ENCODE measurements around the gene NAALADL2. TPM values are rescaled to one million over a fixed set of nuclear protein-coding genes. Genes with fewer than 3 reads are reported as not detected.

The NAALADL2 gene
- total RNA-seq, 1 donor from 2014 or later = 12.5 TPM

DNA sequence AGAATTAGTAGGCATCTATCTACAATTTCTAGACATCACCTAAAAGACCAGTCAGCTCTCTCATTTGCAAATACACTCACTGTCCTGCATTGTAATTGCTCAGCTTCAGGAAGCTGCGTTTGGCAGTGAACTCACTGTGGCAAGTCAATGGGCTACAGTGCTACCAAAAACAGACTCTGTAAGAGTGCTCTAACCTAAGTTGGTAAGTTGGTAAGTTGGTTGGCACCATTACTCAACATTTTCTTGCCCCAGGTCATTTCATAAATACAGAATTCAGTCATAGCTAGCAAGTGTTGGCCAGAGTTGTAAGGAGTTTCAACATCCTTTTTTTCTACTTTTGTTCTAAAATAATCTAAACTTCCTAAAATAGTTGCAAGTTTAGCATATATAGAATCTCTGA, 466.3 kb downstream of the NAALADL2 start:
- intact Hi-C loops (cut with DNase I) = no loop called here
- Histone ChIP-seq H3K9me3 (no peaks in the 10 kb centered on the region), H3K4me1 (no peaks in the 10 kb centered on the region), H3K27ac (no peak overlapping the region), H3K27me3 (no peaks in the 10 kb centered on the region), H3K36me3 (no peaks in the 10 kb centered on the region), H3K4me3 (no peak overlapping the region)
- no peak for TF ChIP-seq POLR2A (IDR thresholded peaks at IDR 0.05)
- TF ChIP-seq CTCF (IDR thresholded peaks at IDR 0.05) = no peak
- TF ChIP-seq POLR2AphosphoS5 (IDR thresholded peaks at IDR 0.05; ENCODE audit: insufficient read depth in 1 of 2, low read depth in 1 of 2) = no peak
- no peak for DNase-seq (ENCODE audit: extremely low spot score in 2 of 2)

- Histone ChIP-seq H3K4me3 (no peak overlapping the region), H3K4me1 (no peaks in the 10 kb centered on the region), H3K9me3 (no peaks in the 10 kb centered on the region), H3K27ac (no peak overlapping the region), H3K27me3 (no peaks in the 10 kb centered on the region), H3K36me3 (no peaks in the 10 kb centered on the region)
- intact Hi-C loops (cut with DNase I) = no loop called here
- TF ChIP-seq CTCF (IDR thresholded peaks at IDR 0.05) = no peak
- TF ChIP-seq POLR2AphosphoS5 (IDR thresholded peaks at IDR 0.05; ENCODE audit: insufficient read depth in 1 of 2, low read depth in 1 of 2) = no peak
- no peak for DNase-seq (ENCODE audit: extremely low spot score in 2 of 2)
Measured at GRCh38 chr3:175326041-175326440, 466.9 kb downstream of the NAALADL2 start.

DNA sequence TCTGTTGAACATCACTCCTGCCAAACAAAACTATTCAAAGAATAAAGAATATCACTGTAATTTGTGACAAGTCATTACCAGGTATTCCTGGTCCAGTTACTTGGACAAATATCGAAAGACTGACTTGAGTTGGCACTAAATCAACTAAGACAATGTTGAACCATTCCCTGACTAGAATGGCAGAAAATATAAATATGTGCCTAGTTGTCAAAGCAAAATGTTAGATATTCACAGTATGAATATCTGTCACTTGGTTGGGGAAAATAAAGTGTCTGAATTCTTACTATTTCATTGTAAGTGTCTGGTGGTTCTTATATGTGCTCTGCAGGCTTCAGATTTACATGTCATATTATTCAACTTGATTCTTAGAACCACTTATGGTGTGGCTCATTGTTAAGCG, 470.2 kb downstream of the NAALADL2 start:
- Histone ChIP-seq H3K27me3 (no peaks in the 10 kb centered on the region), H3K9me3 (no peaks in the 10 kb centered on the region), H3K27ac (no peak overlapping the region), H3K4me1 (no peaks in the 10 kb centered on the region), H3K36me3 (no peaks in the 10 kb centered on the region), H3K4me3 (no peak overlapping the region)
- no peak for DNase-seq (ENCODE audit: extremely low spot score in 2 of 2)
- intact Hi-C loops (cut with DNase I) = no loop called here
- TF ChIP-seq CTCF (IDR thresholded peaks at IDR 0.05) (no peak), POLR2AphosphoS5 (IDR thresholded peaks at IDR 0.05; ENCODE audit: insufficient read depth in 1 of 2, low read depth in 1 of 2) (no peak), POLR2A (IDR thresholded peaks at IDR 0.05) (no peak)

DNA sequence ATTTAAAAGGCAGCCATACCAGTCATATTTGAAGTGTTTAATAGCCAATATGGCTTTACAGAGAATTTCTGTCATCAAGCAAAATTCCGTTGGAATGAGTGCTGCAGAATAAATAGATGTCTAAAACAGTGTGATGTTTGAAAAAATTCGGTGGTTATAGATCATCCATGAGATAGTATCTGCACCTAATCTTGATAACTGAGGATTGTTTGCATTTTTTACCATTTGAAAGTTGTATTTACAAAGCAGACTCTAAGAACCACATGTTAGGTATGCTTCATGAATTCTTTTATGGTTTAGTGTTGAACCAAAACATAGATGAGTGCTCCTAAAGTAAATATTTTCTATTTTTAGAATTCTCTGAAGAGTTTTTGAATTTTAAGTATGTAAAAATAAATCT, 476.1 kb downstream of the NAALADL2 start:
- peaks cover 5% of the 10 kb centered on the region for H3K4me1 ChIP-seq
- H3K4me3 ChIP-seq = no peak overlapping the region
- DNase-seq (ENCODE audit: extremely low spot score in 2 of 2) = no peak
- no peak overlapping the region for H3K27ac ChIP-seq
- H3K27me3 ChIP-seq = no peaks in the 10 kb centered on the region
- TF ChIP-seq CTCF (IDR thresholded peaks at IDR 0.05) (no peak), POLR2A (IDR thresholded peaks at IDR 0.05) (no peak), POLR2AphosphoS5 (IDR thresholded peaks at IDR 0.05; ENCODE audit: insufficient read depth in 1 of 2, low read depth in 1 of 2) (no peak)
- no peaks in the 10 kb centered on the region for H3K36me3 ChIP-seq
- no peaks in the 10 kb centered on the region for H3K9me3 ChIP-seq
- intact Hi-C loops (cut with DNase I) = no loop called here

GRCh38 chr3:175336406-175337133, 477.4 kb downstream of the NAALADL2 start:
- Histone ChIP-seq H3K27ac (no peak overlapping the region), H3K4me1 (peaks cover 5% of the 10 kb centered on the region), H3K36me3 (no peaks in the 10 kb centered on the region), H3K9me3 (no peaks in the 10 kb centered on the region), H3K4me3 (no peak overlapping the region), H3K27me3 (no peaks in the 10 kb centered on the region)
- DNase-seq (ENCODE audit: extremely low spot score in 2 of 2) = no peak
- TF ChIP-seq POLR2A (IDR thresholded peaks at IDR 0.05) = no peak
- no peak for TF ChIP-seq CTCF (IDR thresholded peaks at IDR 0.05)
- TF ChIP-seq POLR2AphosphoS5 (IDR thresholded peaks at IDR 0.05; ENCODE audit: insufficient read depth in 1 of 2, low read depth in 1 of 2) = no peak
- intact Hi-C loops (cut with DNase I) = no loop called here

All from vagina (tissue), 2 donors.